HG03280 (cell line): ENCODE results near the gene ZNF574.
A peak's percentile ranks its signal among the peaks of the same experiment; 100 is the strongest.
"Not testable (repeated sequence)": the region's sequence is repeated elsewhere in the genome, so short reads cannot be mapped to it uniquely, and the experiment has no call there.

Source experiments
- ATAC-seq: cut with Tn5 transposase; IDR thresholded peaks from one replicate; pipeline ENCODE4 v1.9.1; 2021; ENCODE audit warnings: mild to moderate bottlenecking, moderate library complexity; ENCODE audit not compliant: unreplicated experiment

ZNF574 gene

DNA sequence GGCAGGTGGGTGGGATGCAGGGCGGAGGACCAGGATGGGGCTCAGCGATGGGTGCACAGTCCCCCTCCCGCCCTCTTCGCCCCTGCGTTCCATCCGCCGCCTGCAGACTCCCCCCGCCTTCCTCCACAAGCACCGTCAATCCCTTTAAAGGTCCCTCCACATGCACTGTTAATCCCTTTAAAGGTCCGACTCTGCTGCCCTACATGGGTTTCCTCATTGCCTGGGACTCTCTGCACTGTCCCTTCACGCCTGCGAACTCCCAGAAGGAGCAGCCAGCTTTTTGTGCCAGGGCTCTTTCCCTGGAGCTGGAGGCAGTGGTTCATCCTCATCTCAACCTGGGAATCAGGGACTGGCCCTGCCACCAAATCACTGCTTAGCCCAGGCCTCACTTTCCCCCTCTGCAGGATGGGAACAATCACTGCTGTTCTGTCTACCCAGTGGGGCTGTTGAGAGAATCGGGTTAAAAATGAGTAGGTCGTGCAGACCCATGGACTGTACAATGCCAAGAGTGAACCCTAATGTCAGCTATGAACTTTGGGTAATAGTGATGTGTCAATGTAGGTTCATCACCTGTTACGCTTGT lies 20.4 kb downstream of the ZNF574 start:
- ATAC-seq: no peak

DNA sequence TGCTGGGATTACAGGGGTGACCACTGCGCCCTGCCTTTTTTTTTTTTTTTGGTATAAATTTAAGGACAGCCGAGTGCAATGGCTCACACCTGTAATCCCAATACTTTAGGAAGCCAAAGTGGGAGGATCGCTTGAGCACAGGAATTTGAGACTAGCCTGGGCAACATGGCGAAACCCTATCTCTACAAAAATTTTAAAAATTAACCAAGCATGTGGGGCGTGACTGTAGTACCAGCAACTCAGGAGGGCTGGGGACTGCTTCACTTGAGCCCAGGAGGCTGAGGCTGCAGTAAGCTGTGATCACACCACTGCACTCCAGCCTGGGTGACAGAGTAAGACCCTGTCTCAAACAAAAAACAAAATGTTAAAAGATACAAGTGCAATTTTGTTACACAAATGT lies 21.5 kb downstream of the ZNF574 start:
- no peak for ATAC-seq

DNA sequence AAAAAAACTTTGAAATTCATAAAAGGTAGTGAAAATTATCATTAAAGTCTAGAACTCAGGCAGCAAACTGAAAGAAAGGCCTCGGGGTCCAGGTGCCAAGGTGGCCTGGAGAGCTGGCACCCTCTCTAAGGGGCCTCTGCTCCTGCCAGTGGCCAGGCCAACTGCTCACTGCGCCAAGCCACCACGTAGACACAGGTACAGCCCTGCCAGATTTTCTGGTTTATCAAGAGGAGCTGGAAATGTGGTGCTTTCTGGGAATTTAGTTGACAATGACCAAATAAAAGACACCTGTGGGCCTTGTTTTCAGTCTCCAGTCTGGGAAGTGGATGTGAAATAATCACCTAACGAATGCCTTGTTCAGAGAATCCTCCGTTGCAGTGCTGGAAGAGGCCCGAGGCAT lies 22.8 kb downstream of the ZNF574 start:
- ATAC-seq: no peak

DNA sequence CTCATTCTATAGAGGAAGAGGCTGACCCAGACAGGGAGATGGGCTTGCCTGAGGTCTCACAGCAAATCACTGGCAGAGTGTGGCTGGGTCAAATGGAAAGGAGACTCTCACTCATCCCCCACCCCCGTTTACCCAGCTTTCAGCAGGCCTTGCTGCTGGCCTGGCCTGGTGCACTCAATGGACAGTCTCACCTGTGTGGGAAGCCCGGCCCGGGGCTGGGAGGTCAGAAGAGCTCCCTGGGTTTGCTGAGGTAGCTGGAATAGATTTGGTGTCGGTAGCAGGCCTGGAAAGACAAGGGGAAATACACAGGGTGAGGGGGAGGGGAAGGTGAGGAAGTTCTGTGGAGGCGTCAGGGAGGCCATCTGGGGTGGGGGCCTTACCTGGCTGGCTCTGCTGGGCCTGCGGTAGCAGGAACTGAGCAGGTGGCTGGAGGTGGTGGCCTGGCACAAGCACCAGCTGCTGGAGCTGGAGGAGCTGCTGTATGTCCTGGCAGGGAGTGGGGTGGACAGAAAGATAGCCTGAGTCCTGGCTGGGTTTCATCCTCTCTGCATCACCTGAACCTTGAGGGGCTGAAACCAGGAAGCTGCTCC lies 23.5 kb downstream of the ZNF574 start:
- ATAC-seq: no peak

DNA sequence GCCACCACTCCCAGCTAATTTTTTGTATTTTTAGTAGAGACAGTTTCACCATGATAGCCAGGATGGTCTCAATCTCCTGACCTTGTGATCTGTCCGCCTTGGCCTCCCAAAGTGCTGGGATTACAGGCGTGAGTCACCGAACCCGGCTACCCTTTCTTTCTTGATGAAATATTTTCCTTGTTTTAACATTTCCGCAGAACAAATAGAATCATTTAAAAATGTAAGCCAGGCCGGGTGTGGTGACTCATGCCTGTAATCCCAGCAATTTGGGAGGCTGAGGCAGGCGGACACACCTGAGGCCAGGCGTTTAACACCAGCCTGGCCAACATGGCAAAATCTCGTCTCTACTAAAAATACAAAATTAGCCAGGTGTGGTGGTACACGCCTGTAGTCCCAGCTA lies 24.3 kb downstream of the ZNF574 start:
- ATAC-seq: not testable (repeated sequence)

DNA sequence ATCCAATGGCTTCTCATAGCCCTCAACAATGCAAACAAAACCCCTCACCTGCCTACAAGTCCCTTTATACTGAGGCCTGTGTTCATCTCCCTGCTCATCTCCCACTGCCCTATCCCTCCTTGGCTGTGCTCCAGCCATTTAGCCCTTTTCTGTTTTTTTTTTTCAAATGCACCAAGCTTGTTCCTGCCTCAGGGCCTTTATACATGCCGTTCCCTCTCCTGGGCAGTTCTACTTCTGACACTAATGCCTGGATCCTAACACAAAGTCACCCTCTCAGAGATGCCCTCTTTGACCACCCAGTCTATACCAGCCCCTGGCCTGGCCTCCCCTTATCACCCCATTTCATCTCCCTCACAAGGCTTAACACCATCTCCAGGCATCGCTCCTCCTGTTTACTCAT lies 26.9 kb downstream of the ZNF574 start:
- ATAC-seq: no peak

DNA sequence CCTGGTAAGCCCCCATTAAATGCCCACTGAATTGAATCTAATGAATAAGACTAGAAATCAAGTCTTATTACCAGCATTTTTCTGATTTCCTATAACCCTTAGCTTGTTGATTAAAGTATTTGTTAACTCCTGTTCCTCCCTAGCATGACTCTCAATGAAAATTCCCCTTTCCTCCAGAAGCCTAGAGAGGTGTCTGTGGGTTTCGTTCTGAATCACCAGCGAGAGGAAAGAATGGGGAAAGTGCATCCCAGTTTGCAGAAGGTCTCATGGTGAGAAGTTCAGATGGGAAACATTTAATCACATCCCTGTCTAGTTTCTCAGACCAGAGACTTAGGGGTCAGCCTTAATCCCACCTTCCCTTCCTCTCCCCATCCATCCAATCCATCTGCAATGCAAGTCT lies 29.4 kb downstream of the ZNF574 start:
- no peak for ATAC-seq

DNA sequence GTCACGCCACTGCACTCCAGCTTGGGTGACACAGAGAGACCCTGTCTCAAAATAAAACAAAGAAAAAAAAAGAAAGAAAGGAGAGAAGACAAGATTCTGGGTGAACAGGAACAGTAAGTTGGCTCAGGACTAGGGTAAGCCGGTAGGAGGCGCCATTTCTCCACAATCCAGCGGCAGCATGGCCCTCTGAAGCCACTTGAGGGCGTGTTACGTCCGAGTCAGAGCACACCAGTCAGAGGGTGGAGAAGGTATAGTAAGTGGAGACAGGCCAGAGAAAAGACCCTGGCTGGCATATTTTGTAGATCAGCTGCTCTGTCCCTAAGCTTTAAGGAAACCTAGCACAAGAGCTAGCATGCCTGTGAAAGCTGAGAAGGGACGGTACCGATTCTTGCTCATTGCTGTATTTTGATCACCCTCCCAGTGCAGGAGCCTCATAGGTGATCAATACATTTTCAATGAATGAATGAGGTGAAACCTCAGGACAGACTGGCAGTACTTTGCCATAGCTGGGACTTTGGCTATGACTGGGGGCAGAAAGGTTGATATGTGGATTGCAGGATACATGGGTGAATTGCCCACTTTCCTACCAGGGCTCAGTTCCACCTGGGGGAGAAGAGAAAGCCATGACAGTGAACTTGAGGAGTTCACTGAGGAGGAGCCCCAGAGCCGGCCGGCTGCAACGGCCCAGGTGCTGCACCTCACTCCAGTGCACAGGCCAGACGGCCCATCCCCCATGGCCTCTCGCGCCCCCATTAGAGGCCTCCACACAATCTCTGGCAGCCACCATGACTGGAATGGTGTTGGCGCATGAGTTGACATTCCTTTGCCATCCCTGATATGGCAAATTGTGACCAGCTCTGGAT lies 32.8 kb downstream of the ZNF574 start:
- peak; percentile 79 for ATAC-seq

DNA sequence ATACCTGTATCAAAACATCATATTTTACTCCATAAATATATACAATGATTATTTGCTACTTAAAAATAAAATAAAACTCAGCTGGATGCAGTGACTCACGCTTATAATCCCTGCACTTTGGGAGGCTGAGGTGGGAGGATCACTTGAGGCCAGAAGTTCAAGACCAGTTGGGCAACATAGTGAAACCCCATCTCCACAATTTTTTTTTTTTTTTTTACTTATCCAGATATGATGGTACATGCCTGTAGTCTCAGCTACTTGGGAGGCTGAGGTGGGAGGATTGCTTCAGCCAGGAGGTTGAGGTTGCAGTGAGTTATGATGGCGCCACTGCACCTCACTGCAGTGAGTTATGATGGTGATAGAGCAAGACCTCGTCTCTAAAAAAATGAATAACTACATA lies 33.9 kb downstream of the ZNF574 start:
- no peak for ATAC-seq

DNA sequence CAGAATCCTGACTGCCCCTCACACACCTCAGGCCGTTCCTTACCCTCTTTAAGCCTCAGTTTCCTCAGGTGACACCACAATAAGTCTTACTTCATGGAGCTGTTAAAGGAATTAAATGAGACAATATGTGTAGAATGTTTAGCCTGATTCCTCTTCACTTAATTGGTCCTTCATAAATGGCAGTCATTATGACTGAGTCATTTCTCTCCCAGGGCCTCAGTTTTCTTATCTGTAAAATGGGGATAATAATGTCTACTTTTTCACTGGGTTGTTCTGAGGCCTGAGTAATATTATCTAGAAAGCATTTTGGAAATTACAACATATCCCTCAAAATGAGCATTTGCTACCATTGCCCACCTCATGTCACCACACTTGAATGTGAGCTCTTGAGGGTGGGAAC lies 34.7 kb downstream of the ZNF574 start:
- ATAC-seq: no peak

DNA sequence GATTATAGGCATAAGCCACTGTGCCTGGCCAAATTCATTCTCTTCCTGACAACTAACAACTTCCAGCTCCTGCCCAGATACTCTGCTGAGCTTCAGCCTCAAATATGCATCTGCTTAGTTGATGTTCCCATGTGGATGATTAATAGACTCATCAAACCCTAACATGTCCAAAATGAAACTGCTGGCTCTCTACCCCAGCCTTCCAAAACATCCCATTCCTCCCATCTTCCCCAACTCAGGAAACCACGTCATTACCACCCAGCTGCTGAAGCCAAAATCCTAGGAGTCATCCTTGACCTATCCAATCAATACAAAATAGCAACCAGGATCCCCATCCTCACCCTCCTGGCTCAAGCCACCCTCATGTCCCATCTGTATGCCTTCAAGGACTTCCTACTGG lies 35.4 kb downstream of the ZNF574 start:
- ATAC-seq: no peak

DNA sequence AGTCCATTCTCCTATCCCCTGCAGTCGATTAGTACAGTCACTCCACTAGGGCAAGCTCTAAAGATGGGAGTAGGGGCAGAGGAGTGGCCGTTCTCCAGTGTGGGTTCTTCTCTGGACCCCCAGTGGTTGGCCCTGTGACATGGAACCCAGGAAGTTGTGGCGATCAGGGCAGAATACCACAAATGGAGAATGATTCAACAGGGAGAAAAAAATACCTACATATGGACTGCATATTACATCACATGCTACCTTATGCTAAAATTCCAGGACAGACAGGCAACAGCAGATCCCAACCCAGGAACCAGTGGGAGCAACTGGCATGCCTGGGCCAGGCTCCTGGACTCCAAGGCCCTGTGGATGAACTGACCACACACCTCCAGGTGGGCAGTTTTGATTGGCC lies 35.8 kb downstream of the ZNF574 start:
- no peak for ATAC-seq

DNA sequence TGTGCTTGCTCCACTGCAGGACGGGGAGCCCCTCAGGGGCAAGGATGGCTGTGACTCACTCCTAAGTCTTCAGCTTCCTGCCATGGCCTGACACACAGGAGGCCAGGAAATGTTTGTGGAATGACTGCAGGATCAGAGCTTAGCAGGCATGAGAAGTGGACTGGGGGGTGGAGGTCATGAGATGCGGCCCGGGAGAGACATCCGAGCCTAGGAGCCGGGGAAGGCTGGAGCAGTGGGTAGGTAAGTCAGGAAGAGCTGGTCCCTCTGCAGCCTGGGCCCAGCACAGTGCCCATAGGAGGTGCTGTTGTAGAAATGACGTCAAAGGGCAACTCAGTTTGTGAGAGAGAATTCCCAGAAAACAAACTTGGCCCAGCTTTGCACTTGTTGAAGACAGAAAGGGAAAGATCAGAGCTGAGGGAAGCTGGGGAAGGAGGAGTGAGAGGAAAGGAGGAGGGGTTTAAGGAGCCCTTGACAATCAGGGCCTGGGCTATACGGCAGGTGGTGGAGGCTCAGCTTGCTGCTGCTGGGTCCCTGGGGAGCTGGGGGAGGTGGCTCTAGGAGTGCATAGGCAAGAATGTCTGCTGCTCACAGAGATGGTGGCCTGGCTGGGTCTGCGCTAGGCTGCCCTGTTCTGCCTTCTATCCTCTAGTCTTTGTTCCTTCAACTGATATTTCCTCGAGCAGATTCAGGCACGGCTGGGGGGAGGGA lies 37.8 kb downstream of the ZNF574 start:
- ATAC-seq: peak; percentile 49

DNA sequence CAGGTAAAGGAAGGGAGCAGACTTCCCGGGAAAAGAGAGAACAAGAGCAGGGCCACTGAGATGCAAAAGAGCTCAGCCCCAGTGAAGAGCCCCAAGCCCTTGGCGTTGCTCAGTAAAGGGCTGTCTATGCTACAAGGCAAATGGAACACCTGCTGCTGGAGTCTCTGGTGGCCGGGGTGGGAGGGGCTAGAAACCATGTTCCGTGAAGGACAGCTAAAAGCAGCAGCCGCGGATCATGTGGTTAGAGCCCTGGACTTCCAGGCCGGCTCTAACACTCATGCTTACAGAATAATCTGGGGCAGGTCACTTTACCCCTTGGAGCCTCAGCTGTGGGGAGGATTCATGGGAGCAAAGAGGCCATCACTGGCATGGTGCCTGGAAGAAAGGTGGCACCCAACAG lies 38.4 kb downstream of the ZNF574 start:
- peak; percentile 68 for ATAC-seq

DNA sequence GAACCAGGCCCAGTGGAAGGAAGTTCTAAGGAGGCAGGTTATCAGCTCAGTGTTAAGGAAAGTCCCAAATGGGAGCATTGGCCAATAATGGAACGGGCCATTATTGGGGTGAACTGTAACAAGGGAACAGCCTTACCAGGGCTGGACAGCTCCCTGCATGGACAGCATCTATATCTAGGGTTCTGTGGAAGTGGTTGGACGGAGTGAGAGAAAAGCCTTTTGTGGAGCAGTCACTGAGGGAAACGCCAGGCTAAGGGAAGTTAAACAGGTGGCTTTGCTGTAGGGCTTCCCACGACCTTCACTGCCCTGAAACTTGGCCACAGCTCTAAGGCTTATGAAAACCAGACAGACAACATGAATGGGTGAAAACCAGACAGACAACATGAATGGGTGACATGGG lies 39.3 kb downstream of the ZNF574 start:
- ATAC-seq: no peak

DNA sequence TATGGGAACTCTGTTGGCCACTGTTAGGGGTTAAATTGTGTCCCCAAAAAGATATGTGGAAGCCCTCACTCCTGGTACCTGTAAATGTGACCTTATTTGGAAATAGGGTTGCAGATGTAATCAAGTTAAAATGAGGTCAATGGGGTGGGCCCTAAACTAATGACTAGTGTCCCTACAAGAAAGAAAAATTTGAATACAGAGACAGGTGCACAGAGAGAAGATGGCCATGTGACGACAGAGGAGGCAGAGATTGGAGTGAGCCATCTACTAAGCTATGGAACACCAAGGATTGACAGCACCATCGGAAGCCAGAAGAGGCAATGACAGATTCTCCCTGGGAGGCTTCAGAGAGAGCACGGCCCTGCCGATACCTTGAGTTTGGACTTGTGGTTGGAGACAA lies 39.7 kb downstream of the ZNF574 start:
- no peak for ATAC-seq

DNA sequence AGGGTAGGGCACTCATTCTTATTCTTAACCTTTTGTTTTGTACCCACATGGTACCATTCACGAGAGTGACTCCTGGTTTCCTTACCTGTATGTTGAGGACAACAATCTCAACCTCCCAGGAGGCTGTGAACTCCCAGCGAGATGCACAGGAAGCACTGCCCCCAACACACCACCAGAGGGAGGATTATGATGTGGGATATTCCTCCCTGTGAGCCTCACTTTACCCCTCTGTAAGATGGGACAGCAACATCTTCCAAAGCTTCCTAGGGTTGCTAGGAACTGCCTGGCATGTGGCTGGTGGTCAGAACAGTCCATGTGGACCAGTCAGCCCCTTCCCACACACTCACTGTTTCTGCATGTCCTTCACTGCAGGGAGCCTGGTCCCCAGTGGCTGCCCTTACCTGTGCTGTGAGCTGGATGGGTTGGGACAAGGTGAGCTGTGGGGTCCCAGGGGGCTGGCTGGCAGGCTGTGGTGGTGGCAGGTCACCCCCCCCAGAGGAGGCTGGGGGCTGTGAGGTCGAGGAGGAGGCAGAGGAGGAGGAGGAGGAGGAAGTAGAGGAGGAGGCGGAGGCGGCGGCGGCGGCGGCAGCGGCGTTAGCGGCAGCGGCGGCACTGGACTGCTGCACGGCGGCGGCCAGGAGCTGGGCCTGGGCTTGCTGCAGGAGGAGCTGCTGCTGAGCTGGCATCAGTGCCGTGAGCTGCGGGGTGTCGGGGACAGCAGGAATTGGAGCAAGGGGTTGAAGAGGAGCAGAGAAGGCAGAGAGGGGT lies 40.5 kb downstream of the ZNF574 start:
- ATAC-seq: no peak

DNA sequence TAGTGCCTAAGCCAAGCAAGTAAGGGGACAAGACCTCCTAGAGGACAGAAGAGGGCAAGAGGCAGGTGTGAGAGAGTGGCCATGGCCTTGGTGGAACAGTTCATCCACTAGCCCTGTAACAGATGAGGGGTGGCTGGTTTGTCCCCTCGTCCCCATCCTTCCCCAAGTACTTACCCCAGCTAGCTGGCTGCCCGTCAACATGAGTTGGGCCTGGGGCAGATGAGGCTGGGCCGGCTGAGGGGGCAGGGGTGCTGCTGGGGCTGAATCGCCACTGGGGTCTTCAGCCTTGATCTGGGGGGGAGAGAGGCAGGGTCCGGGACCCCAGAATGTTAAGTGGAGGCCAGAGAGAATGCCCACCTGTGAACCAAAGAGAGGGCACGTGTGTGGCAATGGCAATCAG lies 41.1 kb downstream of the ZNF574 start:
- ATAC-seq: no peak

DNA sequence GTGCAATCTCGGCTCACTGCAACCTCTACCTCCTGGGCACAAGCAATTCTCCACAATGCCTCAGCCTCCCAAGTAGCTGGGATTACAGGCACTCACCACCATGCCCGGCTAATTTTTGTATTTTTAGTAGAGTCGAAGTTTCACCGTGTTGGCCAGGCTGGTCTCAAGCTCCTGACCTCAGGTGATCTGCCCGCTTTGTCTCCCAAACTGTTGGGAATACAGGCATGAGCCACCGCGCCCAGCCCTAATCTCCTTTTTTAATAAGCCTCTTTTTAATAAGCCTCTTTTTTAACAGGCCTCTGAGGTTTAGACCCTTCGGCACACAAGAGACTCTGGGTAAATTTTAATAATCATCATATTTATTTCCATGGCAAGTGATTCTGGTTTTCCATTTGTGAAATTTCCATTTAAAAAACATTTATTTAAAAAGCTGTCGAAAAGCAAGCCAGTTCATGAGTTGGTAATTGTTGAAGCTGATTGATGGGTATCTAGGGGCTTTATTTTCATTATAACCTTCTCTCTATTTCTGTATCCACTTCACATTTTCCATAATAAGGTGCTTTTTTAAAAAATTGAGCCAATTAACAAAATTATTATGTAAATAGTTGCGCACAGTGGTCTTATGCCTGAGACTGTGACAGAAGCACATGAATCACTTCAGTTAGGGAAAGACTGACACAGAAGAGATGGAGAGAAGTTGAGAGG lies 44.5 kb downstream of the ZNF574 start:
- no peak for ATAC-seq

DNA sequence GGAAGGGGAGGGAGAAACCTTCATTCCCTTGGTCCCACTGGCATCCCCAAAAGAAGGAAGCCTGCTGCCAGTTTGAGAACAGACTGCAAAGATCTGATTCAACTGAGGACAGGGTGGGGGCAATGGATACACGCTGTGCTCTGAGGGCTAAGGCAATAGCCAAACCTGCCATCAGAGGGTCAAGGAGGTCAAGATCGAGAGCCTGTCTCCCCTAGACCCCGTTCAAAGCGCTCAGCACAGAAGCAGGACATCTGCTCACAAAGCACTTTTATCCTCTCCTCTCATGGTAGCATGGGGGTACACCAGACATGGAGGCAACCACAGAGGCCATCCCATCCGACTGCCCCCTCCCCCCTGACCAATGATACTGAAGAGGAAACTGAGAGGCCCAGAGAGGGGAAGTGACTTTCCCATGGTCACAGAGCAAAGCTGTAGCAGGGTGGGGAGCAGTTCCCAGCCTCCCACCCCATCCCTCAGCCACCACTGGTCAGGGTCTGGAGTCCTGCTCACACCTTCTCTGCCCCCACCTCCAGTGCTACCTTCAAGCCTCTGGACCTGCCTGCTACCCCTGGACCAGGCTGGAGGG lies 45.2 kb downstream of the ZNF574 start:
- no peak for ATAC-seq
